HPDE6-E6E7 (cell line): ENCODE results near the gene PA2G4.
"Not testable (repeated sequence)": the region's sequence is repeated elsewhere in the genome, so short reads cannot be mapped to it uniquely, and the experiment has no call there.

Source experiments
- DNase-seq: peaks from one replicate; pipeline ENCODE4 v3.0.0; 2011; ENCODE audit warnings: missing footprints; ENCODE audit errors: extremely low spot score

The PA2G4 gene

DNA sequence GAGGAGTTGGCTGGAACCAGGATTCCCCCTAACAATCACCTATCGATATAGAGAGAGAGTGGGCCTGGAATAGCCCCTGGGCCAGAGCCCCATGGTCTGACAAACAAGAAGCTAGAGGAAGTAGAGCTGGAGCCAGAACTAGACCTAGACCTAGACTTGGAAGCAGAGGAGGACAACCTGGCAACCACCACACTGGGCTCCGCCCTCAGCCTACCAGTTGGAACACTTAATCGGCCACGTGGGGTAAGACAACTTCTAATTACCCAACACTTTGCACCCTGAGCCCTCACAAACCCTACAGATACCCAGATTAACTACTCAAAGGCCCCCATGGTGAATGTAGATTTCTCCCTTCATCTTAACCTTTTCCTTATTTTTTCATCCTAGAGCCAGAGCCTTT lies 4.6 kb upstream of the PA2G4 start:
- no peak for DNase-seq

DNA sequence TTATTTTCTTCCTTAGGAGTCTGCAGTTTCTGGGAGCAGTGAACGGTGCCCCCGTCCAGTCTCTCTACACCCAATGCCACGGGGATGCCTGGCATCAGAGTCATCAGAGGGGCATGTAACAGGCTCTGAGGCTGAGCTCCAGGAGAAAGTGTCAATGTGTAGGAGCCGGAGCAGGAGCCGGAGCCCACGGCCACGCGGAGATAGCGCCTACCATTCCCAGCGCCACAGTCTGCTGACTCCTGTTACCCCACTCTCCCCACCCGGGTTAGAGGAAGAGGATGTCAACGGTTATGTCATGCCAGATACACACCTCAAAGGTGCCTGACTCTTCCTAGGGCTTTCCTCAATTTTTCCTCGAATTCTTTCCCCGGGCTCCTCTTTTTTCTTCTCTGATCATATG lies 3.3 kb upstream of the PA2G4 start:
- no peak for DNase-seq

DNA sequence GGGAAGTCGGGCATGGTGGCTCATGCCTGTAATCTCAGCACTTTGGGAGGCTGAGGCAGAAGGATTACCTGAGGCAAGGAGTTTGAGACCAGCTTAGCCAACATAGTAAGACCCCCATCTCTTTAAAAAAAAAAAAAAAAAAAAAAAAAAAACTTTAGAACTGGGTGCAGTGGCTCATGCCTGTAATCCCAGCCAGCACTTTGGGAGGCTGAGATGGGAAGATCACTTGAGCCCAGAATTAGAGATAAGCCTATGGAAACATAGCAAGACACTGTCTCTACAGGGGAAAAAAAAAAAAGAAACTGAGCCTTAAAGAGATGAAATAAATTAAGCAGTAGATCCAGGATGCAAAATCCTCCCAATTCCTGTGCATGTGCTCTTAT lies 1.7 kb upstream of the PA2G4 start:
- DNase-seq: no peak

DNA sequence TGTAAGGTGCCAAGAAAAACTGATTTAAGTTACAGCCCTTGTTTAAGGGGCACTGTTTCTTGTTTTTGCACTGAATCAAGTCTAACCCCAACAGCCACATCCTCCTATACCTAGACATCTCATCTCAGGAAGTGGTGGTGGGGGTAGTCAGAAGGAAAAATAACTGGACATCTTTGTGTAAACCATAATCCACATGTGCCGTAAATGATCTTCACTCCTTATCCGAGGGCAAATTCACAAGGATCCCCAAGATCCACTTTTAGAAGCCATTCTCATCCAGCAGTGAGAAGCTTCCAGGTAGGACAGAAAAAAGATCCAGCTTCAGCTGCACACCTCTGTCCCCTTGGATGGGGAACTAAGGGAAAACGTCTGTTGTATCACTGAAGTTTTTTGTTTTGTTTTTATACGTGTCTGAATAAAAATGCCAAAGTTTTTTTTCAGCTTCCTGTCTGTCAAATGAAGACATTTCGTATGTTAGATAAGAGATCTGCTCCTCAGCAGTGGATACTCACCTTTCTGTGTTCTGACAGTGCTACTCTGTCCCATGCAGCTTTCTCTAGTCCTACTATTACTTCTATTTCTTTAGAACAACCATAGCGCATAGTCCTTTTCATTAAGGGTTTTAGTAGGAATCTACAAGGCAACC lies 1.2 kb upstream of the PA2G4 start:
- no peak for DNase-seq

DNA sequence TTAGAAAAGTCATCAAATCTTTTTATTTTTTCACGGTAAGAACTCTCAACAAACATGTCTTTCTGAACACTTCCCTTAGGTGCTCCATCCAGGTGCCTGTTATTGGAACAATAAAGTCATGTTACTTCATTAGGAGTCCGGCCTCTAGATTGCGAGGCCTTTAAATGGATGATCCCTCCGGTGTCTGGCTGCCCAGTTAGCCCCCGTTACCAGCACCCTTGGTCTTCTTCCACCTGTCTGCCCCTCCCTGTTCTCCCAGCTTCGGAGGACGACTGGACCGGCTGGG lies 593 bp upstream of the PA2G4 start:
- DNase-seq: no peak

DNA sequence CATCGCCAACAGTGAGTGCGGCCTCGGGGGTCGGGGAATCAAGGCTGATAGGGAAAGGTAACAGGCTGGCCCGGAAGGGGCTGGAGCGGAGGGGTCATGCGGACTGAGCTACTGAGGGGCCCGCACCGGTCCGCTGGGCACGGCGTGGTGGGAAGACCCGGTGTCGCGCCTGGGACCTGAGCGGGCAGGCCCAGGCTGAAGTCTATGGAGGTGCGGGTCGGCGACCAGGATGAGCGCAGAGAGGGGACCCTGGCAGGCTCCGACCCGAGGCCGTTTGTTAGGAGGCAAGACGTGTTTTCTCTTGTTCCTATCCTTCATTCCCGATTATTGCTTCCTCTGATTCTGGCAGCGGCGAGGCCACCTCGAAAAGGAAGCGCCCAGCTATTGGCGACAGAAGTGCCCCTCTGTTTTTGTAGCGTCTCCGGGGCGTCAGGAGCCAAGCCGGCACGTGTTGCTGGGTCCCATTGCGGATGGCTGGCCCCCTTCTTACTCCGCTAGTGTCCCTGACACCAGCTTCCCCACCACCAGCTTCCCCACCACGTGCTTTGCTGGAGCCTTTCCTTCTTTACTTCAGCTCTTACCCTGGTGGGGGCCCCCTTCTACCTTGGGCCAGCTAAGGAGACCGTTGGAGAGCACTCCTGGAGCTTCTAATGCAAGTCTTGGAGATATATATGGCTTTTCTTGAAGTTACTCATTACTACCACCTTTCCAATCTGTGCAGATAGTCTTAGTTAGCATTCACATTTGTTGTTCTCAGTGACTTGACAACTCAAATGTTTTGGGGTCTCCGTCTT lies 653 bp downstream of the PA2G4 start:
- DNase-seq: no peak

DNA sequence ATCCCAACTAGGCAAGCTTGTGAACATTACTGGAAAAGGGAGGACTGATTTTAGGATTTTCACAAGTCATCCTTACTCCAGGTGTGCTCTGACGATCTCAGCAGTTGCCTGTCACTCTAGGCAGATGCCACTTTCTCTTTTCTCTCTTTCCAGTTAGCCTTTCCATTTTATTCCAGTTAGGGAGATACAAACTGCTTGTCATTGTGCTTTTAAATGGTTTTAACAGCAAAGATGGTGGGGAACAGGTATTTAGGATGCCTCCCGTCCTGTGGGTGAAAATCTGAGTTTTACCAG lies 1.2 kb downstream of the PA2G4 start:
- no peak for DNase-seq

DNA sequence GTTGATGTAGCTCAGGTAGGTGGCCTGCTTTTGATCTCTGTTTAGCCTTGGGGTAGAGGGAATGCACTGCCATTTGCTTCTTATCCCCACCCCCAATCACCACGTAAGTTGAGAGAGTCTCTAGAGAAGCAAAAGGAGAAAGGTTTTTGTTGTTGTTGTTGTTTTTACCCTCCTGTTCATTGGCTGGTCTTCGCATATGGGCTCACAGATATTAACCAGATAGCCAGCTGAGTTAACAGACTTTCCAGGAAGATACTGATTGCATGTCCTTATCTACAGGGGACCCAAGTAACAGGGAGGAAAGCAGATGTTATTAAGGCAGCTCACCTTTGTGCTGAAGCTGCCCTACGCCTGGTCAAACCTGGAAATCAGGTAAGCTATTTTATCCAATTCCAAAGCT lies 2.9 kb downstream of the PA2G4 start:
- no peak for DNase-seq

DNA sequence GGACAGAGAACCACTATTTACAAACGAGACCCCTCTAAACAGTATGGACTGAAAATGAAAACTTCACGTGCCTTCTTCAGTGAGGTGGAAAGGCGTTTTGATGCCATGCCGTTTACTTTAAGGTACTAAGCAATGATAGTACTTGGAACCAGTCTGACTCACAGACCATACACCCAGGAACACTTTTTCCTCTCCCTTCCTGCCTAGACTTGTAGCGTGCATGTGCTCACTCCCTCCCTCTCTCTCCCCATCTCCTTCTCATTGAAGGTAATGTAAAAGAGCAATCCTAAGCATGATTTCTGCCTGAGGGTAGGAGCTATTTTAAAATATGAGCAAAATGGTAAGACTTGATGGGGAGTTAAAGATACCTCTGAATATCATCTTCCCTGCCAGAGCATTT lies 6.2 kb downstream of the PA2G4 start:
- peak; percentile 73 for DNase-seq

DNA sequence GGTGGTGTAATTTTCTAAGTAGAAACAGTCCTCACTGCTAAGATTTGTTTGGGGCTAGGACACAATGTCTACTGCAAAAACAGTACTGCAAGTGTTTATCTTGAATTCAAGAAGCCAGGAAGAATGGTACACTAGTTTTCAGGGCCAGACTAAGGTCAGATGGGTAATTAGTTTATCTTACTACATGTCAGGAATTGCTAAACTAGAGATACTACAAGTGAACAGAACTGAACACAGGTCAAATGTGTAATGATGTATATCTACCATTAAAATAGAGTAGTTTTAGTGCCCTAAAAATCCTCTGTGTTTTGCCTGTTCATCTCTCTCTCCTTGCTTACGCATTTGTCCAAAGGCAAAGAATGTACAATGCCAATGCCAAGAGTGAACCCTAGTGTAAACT lies 9.7 kb downstream of the PA2G4 start:
- DNase-seq: no peak

DNA sequence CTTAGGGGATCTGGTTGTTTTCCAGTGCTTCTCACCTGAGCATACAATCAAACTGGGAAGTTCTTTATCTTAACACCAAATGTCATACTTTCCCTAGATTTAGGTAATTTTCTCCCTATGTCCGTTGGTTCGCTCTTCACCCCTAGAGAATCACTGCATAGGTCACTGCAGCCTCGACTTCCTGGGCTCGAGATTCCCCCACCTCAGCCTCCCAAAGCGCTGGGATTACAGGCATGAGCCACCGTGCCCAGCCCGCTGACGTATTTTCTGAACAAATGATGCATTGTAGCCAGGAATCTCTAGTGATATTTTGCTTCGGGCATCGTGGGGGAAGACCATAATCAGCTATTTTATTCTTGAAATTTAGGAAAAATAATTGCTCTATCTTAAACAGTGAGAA lies 11.0 kb downstream of the PA2G4 start:
- no peak for DNase-seq

DNA sequence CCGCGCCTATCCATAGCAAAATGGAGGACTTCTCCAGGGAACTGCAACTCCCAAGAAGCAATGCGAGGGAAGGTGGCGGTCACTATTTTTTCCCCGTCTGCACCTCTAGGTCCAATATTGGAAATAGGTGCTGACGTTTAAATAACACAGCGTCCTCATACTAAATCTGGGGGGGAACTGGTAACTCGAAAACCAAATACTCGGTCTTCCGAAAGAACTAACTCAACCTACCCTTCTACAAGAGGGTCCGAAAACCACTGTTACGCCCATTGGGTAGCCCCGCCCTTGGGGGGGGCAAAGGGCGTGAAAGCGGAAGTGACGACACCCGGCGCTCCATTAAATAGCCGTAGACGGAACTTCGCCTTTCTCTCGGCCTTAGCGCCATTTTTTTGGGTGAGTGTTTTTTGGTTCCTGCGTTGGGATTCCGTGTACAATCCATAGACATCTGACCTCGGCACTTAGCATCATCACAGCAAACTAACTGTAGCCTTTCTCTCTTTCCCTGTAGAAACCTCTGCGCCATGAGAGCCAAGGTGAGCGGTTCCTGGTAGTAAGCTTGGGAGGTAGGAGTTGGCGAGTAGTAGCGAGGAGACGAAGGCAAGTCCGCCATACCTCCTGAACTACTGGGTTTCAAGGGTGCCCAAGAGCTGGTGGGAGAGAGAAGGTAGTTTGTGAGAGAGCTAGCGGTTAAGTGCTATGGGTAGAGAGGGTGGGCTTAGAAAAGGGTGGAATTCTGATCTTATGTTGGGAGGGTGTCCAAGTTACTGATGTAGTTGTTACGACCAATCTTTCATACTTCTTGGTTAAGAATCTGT lies 12.1 kb downstream of the PA2G4 start, which contains the start of gene RPL41:
Gene RPL41 (plus strand): TSS at position 367 of the 815 bp plus-strand sequence.
- DNase-seq: peak; percentile 63

DNA sequence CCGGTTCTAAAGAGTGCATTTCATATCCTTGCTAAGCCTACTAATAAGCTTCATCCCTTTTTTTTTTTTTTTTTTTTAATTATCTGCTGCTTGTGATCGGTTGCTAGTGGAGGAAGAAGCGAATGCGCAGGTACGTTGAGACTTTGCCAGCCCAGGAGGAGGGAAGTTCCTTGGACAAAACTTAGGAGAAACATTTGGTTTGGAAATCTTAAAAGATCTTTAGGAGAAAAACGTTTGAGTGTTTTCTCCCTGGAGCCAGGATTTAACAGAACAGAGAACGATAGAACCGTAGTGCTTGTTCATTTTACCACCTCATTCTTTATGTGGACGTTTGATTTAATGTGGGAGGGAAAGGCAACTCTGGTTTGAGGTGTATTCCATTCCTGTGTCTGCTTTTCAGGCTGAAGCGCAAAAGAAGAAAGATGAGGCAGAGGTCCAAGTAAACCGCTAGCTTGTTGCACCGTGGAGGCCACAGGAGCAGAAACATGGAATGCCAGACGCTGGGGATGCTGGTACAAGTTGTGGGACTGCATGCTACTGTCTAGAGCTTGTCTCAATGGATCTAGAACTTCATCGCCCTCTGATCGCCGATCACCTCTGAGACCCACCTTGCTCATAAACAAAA lies 12.8 kb downstream of the PA2G4 start:
- DNase-seq: not testable (repeated sequence)

DNA sequence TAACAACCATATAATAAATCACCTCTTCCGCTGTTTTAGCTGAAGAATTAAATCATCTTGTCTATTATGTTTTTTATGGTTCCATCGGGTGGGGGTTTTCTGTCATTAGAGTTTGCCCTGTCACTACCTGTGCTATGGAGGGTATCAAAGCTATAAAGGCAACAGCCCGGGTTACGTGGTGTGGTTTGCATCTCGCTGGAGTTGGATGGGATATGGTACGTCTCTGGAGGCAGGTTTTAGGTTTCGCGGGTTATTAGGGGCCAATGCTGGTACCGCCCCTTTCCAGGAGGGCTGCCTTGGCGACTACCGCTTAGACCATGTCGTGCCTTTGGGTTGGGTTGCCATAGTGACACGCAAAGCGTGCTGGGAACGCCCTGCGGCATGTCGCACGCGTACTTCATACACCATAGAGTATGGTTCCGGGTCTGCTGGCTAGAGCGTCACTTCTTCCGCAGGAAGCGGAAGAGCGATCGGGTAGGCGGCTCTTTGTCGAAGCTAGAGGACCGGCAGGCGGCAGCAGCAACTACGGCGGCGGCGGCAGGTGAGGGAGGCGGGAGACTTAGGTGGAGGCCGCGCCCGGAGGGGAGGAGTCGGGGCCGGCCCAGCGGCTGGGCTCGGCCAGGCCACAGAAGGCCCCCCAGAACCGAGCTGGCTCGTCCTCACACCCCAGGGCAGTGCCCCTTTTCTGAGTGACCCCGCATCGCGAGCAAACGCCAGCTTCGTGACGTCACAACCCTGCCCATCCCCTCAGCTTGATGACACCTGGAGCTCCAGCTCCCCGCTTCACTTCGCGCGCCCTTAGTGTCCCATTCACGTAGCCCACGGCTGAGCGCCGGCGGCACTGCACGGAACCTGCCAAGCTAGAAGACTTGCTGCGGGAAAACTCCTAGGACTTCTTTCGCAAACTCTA lies 13.7 kb downstream of the PA2G4 start, which contains the start of gene ZC3H10:
Gene ZC3H10 (plus strand): TSS at position 489 of the 910 bp plus-strand sequence. CDS start 2,297 bp downstream, outside the sequence.
- peak; percentile 88 for DNase-seq

DNA sequence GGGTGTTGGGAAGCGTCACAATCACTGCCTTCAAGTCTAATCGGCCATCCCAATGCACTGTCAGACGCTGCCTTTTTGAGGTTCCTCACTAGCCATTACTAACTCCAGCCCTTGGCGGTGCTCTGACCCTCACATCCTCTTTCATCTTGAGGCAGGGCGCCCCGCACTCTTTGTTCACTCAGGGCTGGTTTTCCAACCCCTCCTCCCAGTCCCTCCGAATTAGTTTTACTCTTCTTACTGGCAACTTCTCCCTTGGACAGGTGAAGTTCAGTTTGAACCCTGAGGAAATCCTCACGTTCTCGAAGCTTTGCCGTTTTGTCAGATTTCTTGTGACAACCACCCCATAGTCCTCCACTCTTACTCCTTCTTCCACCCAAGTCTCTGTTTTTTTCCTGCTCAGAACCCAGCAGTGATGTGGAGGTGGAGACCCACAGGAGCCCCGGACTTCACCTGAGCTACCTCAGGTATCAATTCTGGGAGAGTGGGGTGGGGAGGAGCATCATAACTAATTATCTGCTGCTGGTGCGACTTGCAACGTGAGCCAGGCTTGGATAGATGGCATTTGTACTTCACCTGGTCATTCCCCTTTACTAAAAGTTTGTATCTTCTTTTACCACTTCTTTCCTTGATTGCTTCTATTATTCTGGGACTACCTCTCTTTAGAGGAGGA lies 14.5 kb downstream of the PA2G4 start:
- no peak for DNase-seq

DNA sequence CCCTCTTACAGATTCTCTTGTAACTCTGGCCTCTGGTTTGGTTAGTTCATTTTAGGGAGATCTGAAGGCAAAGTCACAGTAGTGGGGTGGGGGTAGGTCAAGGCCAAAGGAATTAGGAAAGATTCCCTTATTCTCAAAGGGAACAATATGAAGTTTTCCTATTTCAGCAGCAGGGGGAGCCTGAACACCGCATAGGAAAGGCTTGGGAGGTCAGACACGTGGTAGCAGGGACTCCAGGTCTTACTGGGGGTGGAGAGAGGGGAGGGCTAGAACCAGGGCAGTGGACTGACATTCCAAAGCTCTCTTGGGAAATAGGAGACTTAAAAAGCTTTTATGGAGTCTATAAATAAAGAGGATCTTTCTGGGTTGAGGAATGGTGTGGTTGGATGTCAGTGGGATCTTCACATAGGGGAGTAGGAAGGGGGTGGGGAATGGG lies 15.0 kb downstream of the PA2G4 start:
- peak; percentile 75 for DNase-seq

DNA sequence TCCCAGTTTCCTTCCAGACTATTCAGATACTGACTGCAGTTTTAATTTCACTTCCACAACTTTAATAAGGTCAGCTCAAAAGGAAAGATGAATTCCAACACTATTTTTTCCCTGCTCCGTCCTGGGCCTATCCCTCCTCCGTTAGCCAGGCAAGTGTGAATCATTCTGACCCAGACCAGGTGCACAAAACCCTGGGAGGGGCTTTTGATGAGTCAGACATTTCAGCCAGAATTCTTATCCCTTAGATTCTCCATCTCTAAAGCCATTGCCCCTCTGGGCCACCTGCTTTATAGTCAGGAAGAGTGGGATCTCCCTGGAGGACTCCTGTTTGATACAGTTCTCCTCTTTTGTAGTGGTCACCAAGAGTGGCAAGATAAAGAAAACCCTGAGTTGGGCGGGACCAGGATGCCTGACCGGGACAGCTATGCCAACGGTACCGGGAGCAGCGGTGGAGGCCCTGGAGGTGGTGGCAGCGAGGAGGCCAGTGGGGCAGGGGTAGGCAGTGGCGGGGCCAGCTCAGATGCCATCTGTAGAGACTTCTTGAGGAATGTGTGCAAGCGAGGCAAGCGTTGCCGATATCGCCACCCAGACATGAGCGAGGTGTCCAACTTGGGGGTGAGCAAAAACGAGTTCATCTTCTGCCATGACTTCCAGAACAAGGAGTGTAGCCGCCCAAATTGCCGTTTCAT lies 15.9 kb downstream of the PA2G4 start:
- no peak for DNase-seq

DNA sequence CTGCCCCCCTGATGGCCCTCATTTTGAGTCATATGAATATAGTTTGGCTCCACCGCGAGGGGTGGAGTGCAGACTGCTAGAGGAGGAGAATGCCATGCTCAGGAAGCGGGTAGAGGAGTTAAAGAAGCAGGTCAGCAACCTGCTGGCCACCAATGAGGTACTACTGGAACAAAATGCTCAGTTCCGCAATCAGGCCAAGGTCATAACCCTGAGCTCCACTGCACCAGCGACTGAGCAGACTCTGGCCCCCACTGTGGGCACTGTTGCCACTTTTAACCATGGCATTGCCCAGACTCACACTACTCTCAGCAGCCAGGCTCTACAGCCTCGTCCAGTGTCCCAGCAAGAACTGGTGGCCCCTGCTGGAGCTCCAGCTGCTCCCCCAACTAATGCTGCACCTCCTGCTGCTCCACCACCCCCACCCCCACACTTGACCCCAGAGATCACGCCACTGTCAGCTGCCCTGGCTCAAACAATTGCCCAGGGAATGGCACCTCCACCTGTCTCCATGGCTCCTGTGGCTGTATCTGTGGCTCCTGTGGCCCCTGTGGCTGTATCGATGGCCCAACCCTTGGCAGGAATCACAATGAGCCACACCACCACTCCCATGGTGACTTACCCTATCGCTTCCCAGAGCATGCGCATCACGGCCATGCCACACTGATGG lies 17.0 kb downstream of the PA2G4 start:
- no peak for DNase-seq

DNA sequence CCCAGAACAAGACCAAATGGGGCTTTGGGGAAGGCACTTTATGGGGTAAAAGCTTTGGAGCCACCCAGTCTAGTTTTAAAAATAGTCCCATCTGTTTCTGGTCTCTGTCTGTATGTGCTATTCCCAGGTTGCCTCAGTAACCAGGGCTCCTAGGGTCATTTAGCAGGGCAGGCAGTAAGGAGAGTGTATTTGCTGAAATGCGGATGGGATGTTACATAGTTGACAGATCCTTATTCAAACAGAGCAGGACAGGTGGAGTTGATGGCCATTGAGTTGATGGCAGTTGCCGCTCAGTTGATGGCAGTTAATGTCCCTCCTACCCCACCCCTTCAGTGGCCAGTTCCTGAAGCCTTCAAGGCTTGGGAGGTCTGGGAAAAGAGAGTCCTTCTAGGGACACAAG lies 18.3 kb downstream of the PA2G4 start:
- DNase-seq: no peak

DNA sequence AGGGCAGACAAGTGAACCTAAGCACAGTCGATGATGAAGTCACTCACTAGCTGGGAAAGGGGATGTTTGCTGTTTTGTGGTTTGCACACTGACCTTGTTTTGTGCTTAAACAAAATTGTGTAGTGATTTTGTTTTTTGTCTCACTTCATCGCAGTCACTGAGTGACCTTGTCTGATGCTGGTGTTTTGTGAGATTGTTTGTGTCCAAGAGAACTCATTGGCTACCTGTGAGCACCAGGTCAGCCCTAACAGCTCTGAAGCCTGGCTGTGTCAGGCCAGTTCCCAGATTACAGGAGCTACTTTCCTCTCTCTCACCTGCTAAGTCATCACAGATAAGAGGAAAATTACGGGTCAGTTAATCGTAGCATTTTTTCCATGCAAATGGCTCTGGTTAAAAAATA lies 19.8 kb downstream of the PA2G4 start:
- no peak for DNase-seq
